VCaP (cell line): ENCODE results near the gene MYO1D.
"Not testable (repeated sequence)": the region's sequence is repeated elsewhere in the genome, so short reads cannot be mapped to it uniquely, and the experiment has no call there.

ENCODE experiments used
- H3K27ac ChIP-seq: fragments of 450-650 bp; 2 replicates; pipeline ENCODE4 v1.5.1; 2017
- CTCF ChIP-seq: fragments of 450-650 bp; conservative IDR thresholded peaks from 2 replicates; pipeline ENCODE4 v1.5.1; 2017; ENCODE audit warnings: mild to moderate bottlenecking, moderate library complexity

MYO1D gene

GRCh38 chr17:32741381-32741780 is 135.5 kb downstream of the MYO1D start:
- TF ChIP-seq CTCF: no peak
- H3K27ac ChIP-seq: no peak overlapping the region

- no peak overlapping the region for H3K27ac ChIP-seq
- no peak for TF ChIP-seq CTCF
Measured at GRCh38 chr17:32739722-32740121, 137.2 kb downstream of the MYO1D start.

DNA sequence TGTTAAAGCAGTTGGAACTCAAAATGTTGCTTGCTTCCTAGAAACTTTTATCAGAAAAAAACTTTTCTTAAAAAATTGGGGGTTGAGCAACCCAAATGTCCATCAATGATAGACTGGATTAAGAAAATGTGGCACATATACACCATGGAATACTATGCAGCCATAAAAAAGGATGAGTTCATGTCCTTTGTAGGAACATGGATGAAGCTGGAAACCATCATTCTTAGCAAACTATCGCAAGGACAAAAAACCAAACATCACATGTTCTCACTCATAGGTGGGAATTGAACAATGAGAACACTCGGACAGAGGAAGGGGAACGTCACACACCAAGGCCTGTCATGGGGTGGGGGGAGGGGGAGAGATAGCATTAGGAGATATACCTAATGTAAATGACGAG is 137.8 kb downstream of the MYO1D start:
- not testable (repeated sequence) for H3K27ac ChIP-seq

- H3K27ac ChIP-seq: no peak overlapping the region
- no peak for TF ChIP-seq CTCF
Measured at GRCh38 chr17:32733401-32733800, 143.5 kb downstream of the MYO1D start.

- TF ChIP-seq CTCF: no peak
- no peak overlapping the region for H3K27ac ChIP-seq
Measured at GRCh38 chr17:32732900-32733299, 144.0 kb downstream of the MYO1D start.

DNA sequence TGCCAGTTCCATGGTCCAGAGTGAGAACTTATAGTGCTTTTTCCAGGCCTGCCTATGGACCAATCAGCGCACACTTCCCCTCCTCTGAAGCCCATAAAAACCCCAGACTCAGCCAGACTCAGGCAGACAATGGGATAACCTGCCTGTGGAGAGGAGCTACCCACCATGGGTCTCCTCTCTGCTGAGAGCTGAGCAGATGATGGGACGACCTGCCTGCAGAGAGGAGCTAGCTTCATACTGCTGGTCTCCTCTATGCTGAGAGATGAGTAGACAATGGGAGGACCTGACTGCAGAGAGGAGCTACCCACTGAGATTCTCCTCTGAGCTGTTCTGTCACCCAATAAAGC is 144.7 kb downstream of the MYO1D start:
- no peak overlapping the region for H3K27ac ChIP-seq
- no peak for TF ChIP-seq CTCF

DNA sequence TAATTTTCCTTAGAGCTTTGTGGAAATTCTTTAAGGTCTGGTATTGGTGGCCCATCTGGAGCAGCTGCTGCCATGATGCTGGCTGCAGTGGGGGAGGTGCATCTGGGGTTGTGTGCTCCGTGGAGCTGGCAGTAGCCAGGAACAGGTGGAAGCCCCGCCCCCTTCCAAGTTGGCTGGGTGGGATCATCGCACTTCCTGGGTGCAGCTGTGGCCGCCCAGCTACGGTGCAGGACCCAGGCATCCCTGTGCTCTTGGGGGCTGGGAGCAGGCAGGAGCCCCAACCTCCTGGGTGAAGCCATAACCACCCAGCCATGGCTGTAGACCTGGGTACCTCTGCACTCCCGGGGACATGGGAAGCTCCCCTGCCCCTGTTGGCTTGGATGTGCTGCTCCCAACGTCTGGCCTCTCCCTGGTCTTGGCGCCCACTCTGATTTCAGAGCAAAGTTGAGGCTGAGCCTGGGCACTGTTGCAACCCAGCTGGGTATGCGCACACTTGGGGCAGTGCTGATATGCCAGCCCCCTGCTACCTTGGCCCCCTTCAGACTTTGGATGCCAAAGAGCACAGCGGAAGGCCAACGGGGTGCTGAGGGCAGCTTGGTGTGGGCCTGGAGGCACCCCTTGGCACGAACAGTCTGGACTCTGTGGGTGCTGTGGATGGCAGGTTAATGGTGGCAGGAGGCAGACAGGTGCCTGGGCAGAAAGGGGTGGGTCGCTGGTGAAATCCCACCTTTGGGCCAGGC is 145.2 kb downstream of the MYO1D start:
- no peak for TF ChIP-seq CTCF
- H3K27ac ChIP-seq: no peak overlapping the region

- no peak for TF ChIP-seq CTCF
- H3K27ac ChIP-seq: no peak overlapping the region
Measured at GRCh38 chr17:32727681-32728080, 149.2 kb downstream of the MYO1D start.
